H1 (cell line): ENCODE results near the gene OR10R2.

Experiments used
- CTCF ChIP-seq, 3 experiments: IDR thresholded peaks; 1 replicate in 2 of 3; 2 replicates in 1 of 3; pipeline versions ENCODE4 v1.5.1 to v1.6.1; 2011; ENCODE audit warnings: low read length in 3 of 3, mild to moderate bottlenecking in 3 of 3, inconsistent platforms in 2 of 3, low read depth in 1 of 3, moderate library complexity in 1 of 3; ENCODE audit not compliant: insufficient read depth in 1 of 3; ENCODE audit errors: control extremely low read depth in 1 of 3
- MAFK ChIP-seq: IDR thresholded peaks from 2 replicates; pipeline ENCODE4 v1.6.1; 2012; ENCODE audit warnings: low read depth, mild to moderate bottlenecking, improper control_type of control experiment, low read length
- NRF1 ChIP-seq: IDR thresholded peaks from 2 replicates; pipeline ENCODE4 v1.6.1; 2011; ENCODE audit warnings: mild to moderate bottlenecking, low read depth, low read length, improper control_type of control experiment
- RAD21 ChIP-seq, 2 experiments: IDR thresholded peaks in 1 of 2; conservative IDR thresholded peaks in 1 of 2; 2 replicates each; pipeline ENCODE4 v1.6.1; 2011; ENCODE audit warnings: low read depth in 2 of 2, low read length in 2 of 2, improper control_type of control experiment in 1 of 2, inconsistent platforms in 1 of 2, mild to moderate bottlenecking in 1 of 2, moderate library complexity in 1 of 2
- SP1 ChIP-seq: IDR thresholded peaks from 2 replicates; pipeline ENCODE4 v1.6.1; 2011; ENCODE audit warnings: low read depth, low read length
- SP4 ChIP-seq: IDR thresholded peaks from 2 replicates; pipeline ENCODE4 v1.6.1; 2012; ENCODE audit warnings: low read length, inconsistent platforms
- SRF ChIP-seq: IDR thresholded peaks from 2 replicates; pipeline ENCODE4 v1.6.1; 2011; ENCODE audit warnings: mild to moderate bottlenecking, low read depth, low read length, moderate library complexity
- TAF1 ChIP-seq: IDR thresholded peaks from 2 replicates; pipeline ENCODE4 v1.6.1; 2011; ENCODE audit warnings: mild to moderate bottlenecking, low read depth, low read length
- YY1 ChIP-seq: IDR thresholded peaks from 2 replicates; pipeline ENCODE4 v1.6.1; 2011; ENCODE audit warnings: low read depth, mild to moderate bottlenecking, low read length
- ZNF274 ChIP-seq: IDR thresholded peaks from 2 replicates; pipeline ENCODE4 v1.7.0; 2012; ENCODE audit warnings: low read length, borderline replicate concordance; ENCODE audit errors: extremely low read depth

GRCh38 chr1:158527190-158527815 lies 55.3 kb downstream of the OR10R2 start:
- TF ChIP-seq RAD21 (IDR thresholded peaks at IDR 0.05 in 1 of 2, conservative IDR thresholded peaks at IDR 0.05 in 1 of 2; ENCODE audit: low read depth in 2 of 2, low read length in 2 of 2) (peak; percentile 50 to 58), SP4 (no peak), YY1 (no peak), CTCF (IDR thresholded peaks at IDR 0.05; ENCODE audit: control extremely low read depth in 1 of 3, insufficient read depth in 1 of 3, low read depth in 1 of 3, low read length in 3 of 3) (peak in 2 of 3 experiments; percentile 27 to 29; a peak in 2 of 4 replicates), ZNF274 (no peak), SRF (no peak), SP1 (no peak), MAFK (no peak), TAF1 (no peak), NRF1 (no peak)
